GM12878 (cell line): ENCODE results near the gene MYO1D. TPM values are rescaled to one million over a fixed set of nuclear protein-coding genes. Genes with fewer than 3 reads are reported as not detected.

Experiments used
- ATF3 ChIP-seq: IDR thresholded peaks from 2 replicates; pipeline ENCODE4 v1.6.1; 2011; ENCODE audit warnings: low read depth, mild to moderate bottlenecking, low read length, moderate library complexity, borderline replicate concordance; ENCODE audit errors: extremely low read depth
- CHD1 ChIP-seq: IDR thresholded peaks from 2 replicates; pipeline ENCODE4 v1.6.1; 2012; ENCODE audit warnings: low read depth, low read length, improper control_type of control experiment
- ESRRA ChIP-seq: IDR thresholded peaks from 2 replicates; pipeline ENCODE4 v1.6.1; 2012; ENCODE audit warnings: mild to moderate bottlenecking, low read length, improper control_type of control experiment
- ETV6 ChIP-seq, 2 experiments: fragments of 450-650 bp in 1 of 2; IDR thresholded peaks in 1 of 2; conservative IDR thresholded peaks in 1 of 2; 2 replicates each; pipeline ENCODE4 v1.6.1; 2014; ENCODE audit warnings: antibody characterized with exemption in 1 of 2, borderline replicate concordance in 1 of 2, low read depth in 1 of 2, mild to moderate bottlenecking in 1 of 2, moderate library complexity in 1 of 2
- IKZF1 ChIP-seq: fragments of 450-650 bp; conservative IDR thresholded peaks from 2 replicates; pipeline ENCODE4 v1.6.1; 2017; ENCODE audit warnings: antibody characterized with exemption, mild to moderate bottlenecking
- LARP7 ChIP-seq: fragments of 450-650 bp; IDR thresholded peaks from 2 replicates; pipeline ENCODE4 v1.6.1; 2017; ENCODE audit warnings: mild to moderate bottlenecking
- POLR2A ChIP-seq: IDR thresholded peaks from 2 replicates; pipeline ENCODE4 v1.6.1; 2011; ENCODE audit warnings: low read depth, mild to moderate bottlenecking, low read length
- POLR2AphosphoS2 ChIP-seq: IDR thresholded peaks from 2 replicates; pipeline ENCODE4 v1.6.1; 2011; ENCODE audit warnings: low read depth, mild to moderate bottlenecking, low read length, improper control_type of control experiment, moderate library complexity
- RB1 ChIP-seq: fragments of 450-650 bp; formaldehyde crosslinking; IDR thresholded peaks from 2 replicates; pipeline ENCODE4 v1.6.1; 2017; ENCODE audit warnings: mild to moderate bottlenecking, borderline replicate concordance
- SRF ChIP-seq, 2 experiments: IDR thresholded peaks; 2 replicates each; pipeline ENCODE4 v1.6.1; 2011; ENCODE audit warnings: low read depth in 2 of 2, low read length in 2 of 2, mild to moderate bottlenecking in 1 of 2, moderate library complexity in 1 of 2
- TCF7 ChIP-seq: IDR thresholded peaks from 2 replicates; pipeline ENCODE4 v1.6.1; 2014; ENCODE audit warnings: antibody characterized with exemption, borderline replicate concordance
- ZBTB33 ChIP-seq: fragments of 450-650 bp; IDR thresholded peaks from 2 replicates; pipeline ENCODE4 v1.6.1; 2017; ENCODE audit warnings: mild to moderate bottlenecking
- ZNF384 ChIP-seq: IDR thresholded peaks from 2 replicates; pipeline ENCODE4 v1.6.1; 2012; ENCODE audit warnings: low read depth, mild to moderate bottlenecking, low read length, improper control_type of control experiment, borderline replicate concordance
- ZNF622 ChIP-seq: fragments of 450-650 bp; IDR thresholded peaks from 2 replicates; pipeline ENCODE4 v1.6.1; 2017; ENCODE audit warnings: mild to moderate bottlenecking, inconsistent platforms
- ZNF687 ChIP-seq: fragments of 450-650 bp; IDR thresholded peaks from 2 replicates; pipeline ENCODE4 v1.6.1; 2017; ENCODE audit warnings: mild to moderate bottlenecking, moderate library complexity
- ZSCAN29 ChIP-seq: fragments of 450-650 bp; IDR thresholded peaks from 2 replicates; pipeline ENCODE4 v1.6.1; 2017; ENCODE audit warnings: mild to moderate bottlenecking, moderate library complexity
- polyA plus RNA-seq, 11 experiments: library from polyadenylated mRNA; depleted of rRNA in 4 of 11; unstranded in 6 of 11; stranded (reverse) in 5 of 11; fragments of >200 nt; fragmentation: Nextera tagmentation in 4 of 11; fragmentation: Illumina TruSeq in 1 of 11; extraction: Ambion mirVana in 4 of 11; extraction: Trizol in 1 of 11; gene quantifications; 1 replicate in 1 of 11; 2 replicates in 10 of 11; pipeline versions ENCODE4 v1.2.1 to v1.2.3, GENCODE V29; 2011 to 2016; ENCODE audit warnings: inconsistent platforms in 2 of 11, missing spikeins in 2 of 11, low read depth in 1 of 11
- total RNA-seq, 4 experiments: library from RNA; depleted of rRNA in 3 of 4; stranded (reverse); fragments of >200 nt in 3 of 4; fragmentation: Illumina TruSeq in 1 of 4; extraction: Trizol in 1 of 4; gene quantifications; 2 replicates each; pipeline versions ENCODE4 v1.2.1 to v1.2.3, GENCODE V29; 2013 to 2021
- TF ChIP-seq, protein P1 (sequence below): fragments of 450-650 bp; IDR thresholded peaks from 2 replicates; pipeline ENCODE4 v1.6.1; 2016; ENCODE audit warnings: mild to moderate bottlenecking

The MYO1D gene
- total and polyA plus RNA-seq, 10 of the 15 experiments (the other 5 are each of a cell fraction or from before 2014, with no cell fraction given), result 1.8 to 37.7 (median 25.4) TPM

DNA sequence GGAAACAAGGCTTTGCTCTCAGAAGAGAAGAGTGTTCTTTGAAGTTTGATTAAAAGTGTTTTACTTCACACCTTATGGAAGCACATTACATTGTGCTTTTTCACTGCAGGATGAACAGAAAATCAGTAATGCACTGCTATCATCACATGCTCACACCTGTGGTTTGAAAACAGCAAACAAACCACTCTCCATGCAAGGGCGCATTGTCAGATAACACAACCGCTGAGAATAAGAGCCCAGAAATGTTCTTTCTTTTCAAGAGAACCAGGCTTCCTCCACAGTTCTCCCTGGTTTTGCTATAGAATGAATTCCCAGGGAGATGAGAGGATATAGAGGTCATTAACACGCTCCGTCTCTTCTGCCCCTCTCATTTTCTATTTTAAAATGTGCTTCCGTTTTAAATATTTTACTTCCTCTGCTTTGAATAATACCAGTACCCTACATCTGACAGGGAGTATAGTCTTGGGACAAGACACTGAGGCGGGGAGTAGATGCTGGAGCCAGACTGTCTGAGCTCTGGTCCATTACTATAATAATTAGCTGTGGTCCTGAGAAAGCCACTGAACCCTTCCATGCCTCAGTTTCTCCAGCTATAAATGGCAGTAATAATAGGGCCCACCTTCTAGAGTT, 318.5 kb downstream of the MYO1D start (continued):
- no peak for TF ChIP-seq TCF7
- TF ChIP-seq ZNF687, result peak; percentile 99
- TF ChIP-seq IKZF1, result peak; percentile 55
- no peak for TF ChIP-seq LARP7
- TF ChIP-seq ZBTB33, result no peak
- no peak for TF ChIP-seq POLR2AphosphoS2
- TF ChIP-seq ESRRA, result no peak
- TF ChIP-seq ZSCAN29, result no peak
- TF ChIP-seq SRF (IDR thresholded peaks at IDR 0.05; ENCODE audit: low read depth in 2 of 2, low read length in 2 of 2), result no peak
- TF ChIP-seq CHD1, result no peak
- no peak for TF ChIP-seq POLR2A
- TF ChIP-seq ATF3, result no peak
- no peak for TF ChIP-seq ZNF622
- TF ChIP-seq, protein P1, sequence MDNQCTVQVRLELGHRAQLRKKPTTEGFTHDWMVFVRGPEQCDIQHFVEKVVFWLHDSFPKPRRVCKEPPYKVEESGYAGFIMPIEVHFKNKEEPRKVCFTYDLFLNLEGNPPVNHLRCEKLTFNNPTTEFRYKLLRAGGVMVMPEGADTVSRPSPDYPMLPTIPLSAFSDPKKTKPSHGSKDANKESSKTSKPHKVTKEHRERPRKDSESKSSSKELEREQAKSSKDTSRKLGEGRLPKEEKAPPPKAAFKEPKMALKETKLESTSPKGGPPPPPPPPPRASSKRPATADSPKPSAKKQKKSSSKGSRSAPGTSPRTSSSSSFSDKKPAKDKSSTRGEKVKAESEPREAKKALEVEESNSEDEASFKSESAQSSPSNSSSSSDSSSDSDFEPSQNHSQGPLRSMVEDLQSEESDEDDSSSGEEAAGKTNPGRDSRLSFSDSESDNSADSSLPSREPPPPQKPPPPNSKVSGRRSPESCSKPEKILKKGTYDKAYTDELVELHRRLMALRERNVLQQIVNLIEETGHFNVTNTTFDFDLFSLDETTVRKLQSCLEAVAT, result peak; percentile 46; the same call in 1 of the 2 replicates
- no peak for TF ChIP-seq RB1
- no peak for TF ChIP-seq ZNF384
- TF ChIP-seq ETV6 (conservative IDR thresholded peaks at IDR 0.05 in 1 of 2, IDR thresholded peaks at IDR 0.05 in 1 of 2; ENCODE audit: borderline replicate concordance in 1 of 2, low read depth in 1 of 2), result peak in 1 of 2 experiments; percentile 80; a peak in 2 of 4 replicates
